ENCODE measurements around the gene ST7L.
"Not testable (repeated sequence)": the region's sequence is repeated elsewhere in the genome, so short reads cannot be mapped to it uniquely, and the experiment has no call there.

ST7L gene, protein sequence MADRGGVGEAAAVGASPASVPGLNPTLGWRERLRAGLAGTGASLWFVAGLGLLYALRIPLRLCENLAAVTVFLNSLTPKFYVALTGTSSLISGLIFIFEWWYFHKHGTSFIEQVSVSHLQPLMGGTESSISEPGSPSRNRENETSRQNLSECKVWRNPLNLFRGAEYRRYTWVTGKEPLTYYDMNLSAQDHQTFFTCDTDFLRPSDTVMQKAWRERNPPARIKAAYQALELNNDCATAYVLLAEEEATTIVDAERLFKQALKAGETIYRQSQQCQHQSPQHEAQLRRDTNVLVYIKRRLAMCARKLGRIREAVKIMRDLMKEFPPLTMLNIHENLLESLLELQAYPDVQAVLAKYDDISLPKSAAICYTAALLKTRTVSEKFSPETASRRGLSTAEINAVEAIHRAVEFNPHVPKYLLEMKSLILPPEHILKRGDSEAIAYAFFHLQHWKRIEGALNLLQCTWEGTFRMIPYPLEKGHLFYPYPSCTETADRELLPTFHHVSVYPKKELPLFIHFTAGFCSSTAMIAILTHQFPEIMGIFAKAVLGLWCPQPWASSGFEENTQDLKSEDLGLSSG

DNA sequence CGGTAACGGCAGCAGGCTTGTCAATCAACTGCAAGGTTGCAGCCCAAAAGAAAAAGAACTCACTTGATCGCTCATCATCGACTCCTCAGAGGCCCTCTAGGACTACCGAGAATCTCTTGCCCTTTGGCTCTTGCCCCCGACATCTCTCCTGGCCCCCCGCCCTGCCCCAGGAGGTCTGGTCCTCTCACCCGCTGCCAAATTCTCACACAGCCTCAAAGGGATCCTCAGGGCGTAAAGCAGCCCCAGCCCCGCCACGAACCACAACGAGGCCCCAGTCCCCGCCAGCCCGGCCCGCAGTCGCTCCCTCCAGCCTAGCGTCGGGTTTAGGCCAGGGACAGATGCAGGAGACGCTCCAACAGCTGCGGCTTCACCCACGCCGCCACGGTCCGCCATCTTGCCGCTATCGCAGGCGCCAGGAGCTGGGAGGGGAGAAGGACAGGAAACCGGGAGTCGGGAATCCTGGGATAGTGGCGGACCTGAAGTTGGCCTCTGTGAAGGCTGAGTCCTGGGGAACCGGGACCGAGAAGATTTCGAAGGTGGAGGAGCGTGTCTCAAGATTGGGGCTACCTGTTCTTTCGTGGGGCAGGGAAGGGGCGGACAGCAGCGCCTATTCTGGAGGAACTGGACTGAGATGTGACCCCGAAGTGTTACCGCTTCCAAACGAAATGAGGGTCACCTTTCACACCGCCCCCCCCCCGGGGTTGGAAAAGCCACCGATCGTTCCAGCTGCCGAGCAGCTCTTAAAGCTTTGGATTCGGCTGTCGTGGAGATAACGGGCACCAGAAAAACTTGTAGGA, at the start of gene ST7L:
Gene ST7L (minus strand): TSS at position 421 of the 797 bp plus-strand sequence. CDS start 28 bp downstream, at position 393.
- DNase-seq = peak; percentile 65

DNA sequence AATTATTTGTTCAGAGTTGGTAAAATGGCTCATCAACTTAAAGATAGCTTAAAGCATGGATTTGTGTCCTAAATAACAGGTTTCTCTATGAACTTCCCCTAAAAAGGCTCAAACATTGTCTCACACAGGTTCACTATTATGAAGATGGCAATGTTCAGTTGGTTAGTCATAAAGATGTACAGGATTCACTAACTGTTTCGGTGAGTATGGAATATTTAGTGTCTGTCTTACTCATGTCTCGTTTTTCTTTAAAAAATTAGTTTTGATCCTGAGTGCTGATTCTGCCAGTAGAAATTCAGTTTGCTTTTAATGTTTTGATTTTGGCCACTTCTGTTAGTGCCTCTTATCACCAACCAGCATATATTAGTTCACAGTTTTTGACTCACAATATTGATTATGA, 48.0 kb upstream of the ST7L start:
- DNase-seq = no peak

DNA sequence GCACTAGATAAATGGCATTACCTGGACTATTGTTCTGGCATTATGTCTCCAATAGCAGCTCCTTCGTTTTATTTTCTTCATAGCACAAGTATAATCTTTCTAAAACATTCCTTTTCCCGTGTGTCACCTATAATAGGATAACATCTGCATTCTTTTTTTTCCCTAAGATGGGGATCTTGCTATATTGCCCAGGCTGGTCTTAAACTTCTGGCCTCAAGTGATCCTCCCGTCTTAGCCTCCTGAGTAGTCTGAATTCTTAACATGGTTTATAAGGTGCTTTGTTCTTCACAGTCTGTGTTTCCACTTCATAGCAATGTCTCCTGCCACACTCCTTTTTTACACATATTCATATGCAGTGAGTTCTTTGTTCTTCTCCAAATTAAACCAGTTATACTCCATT, 46.9 kb upstream of the ST7L start:
- DNase-seq = no peak

DNA sequence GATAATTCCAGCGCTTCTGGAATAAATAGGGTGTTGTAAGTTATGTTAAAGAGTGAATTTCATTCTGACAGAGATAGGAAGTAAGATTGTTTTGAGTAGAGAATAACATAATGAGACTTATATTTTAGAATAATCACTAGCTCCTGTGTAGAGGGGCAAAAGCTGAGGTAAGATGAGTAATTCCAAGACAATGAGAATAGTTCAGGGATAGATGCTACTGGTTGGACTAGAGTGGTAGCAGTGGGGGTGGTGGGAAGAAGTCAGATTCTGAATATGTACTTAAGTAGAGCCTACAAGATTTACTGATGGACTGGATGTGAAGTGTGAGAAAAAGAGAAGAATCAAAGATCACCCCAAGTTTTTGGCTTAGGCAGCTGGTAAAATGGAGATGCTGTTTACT, 32.3 kb upstream of the ST7L start:
- no peak for DNase-seq

DNA sequence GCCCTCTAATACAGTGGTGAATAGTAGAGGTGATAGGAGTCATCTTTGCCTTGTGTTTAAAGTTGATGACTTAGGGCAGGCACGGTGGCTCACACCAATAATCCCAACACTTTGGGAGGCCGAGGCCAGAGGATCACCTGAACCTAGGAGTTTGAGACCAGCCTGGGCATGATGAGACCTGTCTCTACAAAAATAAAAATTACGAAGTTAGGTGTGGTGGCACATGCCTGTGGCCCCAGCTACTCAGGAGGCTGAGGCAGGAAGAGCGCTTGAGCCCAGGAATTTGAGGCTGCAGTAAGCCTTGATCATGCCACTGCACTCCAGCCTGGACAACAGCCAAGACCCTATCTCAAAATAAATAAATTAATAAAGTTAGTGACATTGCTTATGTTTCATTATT, 27.3 kb upstream of the ST7L start:
- DNase-seq = no peak

DNA sequence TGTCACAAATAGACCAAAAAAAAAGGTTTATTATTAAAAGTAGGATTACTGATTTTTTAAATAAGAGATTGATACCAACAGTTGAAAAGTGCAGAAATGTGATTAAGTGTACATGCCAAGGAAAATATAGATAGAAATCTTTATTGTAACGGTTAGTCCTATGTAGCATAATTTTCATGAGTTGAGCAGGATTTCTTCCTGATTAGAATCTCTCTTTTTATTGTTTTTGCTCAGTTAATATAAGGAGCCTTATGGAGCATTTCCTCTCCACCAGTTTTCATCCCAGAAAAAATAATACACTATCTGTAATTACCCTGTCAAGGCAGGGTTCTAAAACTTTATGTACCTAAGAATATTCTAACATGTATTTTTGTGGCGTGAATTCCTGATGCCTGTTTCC, 24.1 kb upstream of the ST7L start:
- DNase-seq = no peak

DNA sequence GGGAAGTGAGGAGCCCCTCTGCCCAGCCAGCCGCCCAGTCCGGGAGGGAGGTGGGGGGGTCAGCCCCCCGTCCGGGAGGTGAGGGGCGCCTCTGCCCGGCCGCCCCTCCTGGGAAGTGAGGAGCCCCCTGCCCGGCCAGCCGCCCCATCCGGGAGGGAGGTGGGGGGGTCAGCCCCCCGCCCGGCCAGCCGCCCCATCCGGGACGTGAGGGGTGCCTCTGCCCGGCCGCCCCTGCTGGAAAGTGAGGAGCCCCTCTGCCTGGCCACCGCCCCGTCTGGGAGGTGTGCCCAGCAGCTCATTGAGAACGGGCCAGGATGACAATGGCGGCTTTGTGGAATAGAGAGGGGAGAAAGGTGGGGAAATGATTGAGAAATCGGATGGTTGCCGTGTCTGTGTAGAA, 21.5 kb upstream of the ST7L start:
- DNase-seq = not testable (repeated sequence)

DNA sequence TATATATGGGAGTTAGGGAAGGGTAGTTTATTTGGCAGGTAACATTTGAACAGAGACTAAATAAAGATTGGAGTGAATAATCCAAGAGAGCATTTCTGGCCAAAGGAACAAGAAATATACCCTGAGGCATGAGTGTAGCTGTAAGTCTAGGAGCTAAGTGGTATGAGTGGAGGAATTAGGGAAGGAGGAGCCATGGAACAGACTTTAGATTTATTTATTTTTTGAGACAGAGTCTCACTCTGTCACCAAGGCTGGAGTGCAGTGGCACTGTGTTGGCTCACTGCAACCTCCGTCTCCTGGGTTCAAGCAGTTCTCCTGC, 19.1 kb upstream of the ST7L start:
- no peak for DNase-seq

DNA sequence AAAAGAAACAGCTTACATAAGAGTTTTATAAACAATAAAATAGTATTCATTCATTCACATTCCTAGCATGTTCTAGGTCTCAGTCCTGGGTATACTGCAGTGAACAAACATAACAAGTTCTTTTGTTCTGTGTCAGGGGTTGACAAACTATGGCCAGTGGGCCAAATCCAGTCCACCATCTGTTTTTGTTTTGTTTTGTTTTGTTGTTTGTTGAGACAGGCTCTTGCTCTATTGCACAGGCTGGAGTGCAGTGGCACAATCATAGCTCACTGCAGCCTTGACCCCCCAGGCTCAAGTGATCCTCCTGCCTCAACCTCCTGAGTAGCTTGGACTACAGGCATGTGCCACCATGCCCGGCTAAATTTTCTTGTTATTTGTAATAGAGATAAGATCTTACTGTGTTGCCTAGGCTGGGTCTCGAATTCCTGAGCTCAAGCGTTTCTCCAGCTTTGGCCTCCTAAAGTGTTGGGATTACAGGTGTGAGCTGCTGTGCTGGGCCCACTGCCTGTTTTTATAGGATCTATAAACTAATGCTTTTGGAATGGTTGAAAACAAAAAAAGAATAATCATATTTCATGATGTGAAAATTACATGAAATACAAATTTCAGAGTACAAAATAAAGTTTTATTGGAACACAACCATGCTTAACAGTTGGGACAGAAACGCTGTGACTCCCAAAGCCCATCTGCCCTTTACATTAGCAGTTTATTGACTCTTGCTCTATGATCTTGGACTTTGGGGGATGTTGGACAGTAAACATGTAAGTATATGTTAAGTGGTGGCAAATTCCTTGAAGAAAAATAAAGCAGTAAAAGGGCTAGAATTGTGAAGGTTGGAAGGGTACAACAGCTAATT, 18.5 kb upstream of the ST7L start:
- DNase-seq = no peak

DNA sequence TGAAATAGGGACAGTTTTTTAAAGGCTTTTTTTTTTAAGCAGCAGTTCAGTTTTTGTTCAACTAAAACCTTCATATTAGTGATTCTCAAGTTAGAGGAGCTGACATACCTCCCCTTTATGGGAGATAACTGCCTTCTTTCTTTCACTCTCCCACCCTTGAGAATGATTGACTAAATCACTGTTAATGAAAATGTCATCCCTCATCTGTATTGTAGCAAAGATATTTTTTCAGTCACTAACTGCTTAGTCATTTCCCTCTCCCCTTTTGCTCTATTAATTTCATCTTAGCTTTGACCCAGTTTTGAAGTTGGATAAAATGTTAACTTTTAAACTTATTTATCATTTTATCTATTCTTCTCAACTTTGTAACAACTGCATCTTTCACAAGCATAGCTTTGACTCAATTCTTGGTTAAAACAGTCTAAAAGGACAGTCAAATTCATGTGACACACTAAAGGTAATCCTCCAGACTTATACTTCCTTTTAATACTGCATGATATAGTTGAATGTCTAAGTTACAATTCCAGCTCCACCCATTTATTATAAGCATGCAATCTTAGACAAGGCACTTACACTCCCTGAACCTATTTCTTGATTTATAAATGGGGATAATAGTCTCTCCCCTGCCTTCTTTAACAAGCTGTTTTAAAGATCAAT, 17.8 kb upstream of the ST7L start:
- no peak for DNase-seq

DNA sequence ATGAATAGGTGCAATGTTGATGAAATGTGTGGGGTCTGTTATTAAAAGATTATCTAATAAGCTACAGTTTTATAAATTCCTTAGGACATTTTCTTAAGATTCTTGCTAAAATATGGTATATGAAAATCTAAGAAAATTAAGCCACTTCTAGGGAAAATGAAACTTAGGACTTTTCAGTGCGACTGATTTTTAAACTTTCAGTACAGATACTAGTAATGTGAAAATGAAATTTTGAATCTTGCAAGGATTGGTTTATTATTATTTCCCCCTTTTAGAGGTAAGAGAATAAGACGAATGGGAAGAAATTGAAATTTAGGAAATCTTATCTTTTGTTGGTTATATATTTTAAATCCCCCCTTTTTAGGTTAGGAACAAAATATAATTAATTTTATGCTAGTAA, 17.1 kb upstream of the ST7L start:
- DNase-seq = no peak

DNA sequence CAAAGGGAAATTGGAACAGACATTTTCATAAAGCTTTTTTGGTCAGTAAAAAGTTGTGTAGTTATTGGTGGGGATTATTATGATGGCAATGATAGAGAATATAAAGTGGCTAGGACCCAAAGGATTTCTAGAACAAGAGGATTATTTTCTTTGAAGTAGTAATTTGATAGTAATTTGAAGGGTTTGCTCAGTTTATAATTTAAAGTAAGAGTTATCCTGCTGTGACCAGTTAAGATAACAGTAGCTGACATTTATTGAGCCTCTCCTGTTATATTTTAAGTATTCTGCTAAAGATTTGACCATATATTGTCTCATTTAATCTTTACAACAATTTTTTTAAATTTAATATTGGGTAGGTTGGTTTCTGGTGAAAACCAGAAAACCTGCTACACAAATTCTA, 15.4 kb upstream of the ST7L start:
- DNase-seq = no peak

DNA sequence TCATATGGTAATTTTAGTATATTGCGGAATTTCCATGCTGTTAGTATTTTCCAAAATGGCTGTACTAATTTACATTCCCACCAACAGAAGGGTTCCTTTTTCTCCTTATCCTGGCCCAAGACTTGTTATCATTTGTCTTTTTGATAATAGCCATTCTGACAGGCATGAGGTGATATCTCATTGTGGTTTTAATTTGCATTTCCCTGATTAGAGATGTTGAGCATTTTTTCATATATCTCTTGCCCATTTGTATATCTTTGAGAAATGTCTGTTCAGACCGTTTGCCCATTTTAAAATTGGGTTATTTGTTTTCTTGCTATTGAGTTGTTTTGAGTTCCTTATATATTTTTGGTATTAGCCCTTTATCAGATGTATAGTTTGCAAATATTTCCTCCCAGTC, 14.7 kb upstream of the ST7L start:
- DNase-seq = no peak

DNA sequence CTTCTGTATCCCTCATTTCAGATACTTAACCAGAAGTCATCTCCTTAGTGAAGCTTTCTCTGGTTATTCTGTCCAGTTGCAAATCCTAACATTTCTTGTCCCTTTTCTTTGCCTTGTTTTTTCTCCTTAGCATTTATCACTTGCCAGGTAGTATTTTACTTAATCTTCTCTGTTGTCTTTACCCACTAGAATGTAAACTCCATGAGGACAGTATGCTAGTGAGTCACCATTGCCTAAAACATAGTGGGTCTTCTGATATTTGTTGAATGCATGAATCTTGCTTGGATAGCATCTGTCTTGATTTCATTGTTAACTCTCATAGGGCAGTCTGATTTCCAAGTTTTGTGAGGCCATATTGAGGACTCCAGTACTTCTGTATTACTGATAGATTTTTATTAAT, 10.3 kb upstream of the ST7L start:
- no peak for DNase-seq

DNA sequence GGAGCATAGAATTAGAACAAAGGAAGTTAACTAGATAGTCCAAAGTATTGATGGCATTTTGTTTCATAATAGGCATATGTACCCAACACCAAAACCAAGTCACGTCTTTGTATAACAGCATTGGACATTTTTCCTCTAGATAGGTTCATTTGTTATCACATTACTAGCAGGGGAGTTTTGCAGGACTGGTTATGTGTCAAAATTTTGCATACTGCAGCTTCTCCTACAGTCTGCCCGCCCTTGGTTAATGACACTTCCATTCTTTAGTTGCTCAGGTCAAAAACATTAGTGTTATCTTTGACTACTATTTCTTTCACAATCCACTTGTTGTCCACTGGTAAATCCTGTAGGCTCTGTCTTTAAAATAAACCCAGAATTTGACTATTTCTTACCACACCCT, 9.6 kb upstream of the ST7L start:
- no peak for DNase-seq

DNA sequence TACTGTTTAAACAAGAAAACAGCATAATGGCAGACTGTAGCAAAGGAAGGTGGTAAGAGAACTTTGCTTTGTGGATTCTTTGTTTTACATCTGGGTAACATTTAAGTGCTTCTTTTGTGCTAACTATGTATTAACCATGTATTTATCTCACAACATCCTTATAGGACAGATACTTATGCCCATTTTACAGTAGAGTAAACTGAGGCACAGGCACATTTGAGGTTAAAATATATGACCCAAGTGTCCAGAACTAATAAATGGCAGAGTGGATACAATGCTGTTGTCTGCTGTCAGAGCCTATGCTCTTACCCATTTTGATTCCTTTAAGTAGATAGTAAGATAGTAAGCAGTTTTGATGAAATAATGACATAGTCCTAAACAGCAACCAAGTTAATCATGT, 7.9 kb upstream of the ST7L start:
- no peak for DNase-seq

DNA sequence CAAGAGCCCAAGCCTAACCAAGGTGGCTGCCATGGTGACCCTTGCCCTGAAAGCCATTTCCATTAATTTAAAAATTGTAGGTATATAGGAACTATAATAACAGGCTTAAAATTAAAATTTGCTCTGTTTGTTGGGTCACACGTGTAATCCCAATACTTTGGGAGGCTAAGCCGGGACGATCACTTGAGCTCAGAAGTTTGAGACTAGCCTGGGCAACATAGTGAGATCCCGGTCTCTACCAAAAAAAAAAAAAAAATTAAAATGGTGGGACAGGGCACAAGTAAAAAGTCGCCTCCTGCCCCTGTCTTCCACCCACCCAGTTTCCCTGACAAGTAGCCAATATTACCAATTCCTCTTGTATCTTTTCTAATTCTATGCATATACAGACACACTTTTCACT, 7.3 kb upstream of the ST7L start:
- no peak for DNase-seq

DNA sequence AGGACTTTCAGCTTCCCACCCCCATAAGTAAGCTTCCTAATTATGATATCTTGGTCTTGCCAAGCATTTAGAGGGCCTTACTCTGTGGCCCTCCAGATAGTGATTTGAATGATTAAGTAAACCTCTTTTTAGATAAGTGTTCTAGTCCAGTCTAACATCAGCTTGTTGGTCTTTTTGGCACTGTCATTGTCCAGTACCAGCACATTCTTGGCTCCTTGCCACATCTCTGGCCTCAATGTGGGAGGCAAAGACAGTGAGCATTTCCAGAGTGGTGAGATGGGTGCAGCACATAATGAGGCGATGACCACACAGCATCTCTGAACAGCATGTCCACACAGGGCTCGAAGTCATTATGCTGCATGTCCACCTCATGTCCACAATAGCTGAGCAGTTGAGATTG, 6.8 kb upstream of the ST7L start:
- DNase-seq = no peak

DNA sequence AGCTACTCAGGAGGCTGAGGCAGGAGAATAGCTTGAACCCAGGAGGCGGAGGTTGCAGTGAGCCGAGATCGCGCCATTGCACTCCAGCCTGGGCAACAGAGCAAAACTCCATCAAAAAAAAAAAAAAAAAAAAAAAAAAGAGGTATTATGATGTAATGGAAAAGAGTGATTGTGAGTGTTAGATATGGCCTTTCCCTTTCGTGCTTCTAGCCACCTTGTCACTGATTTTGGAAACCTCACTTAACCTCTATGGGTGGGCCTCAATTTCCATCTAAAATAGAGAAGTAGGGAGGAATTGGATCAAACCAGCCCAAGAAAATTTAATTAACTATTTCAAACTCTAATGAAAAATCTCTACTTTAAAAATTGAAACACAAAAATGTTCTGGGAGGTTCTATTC, 5.6 kb upstream of the ST7L start:
- DNase-seq = not testable (repeated sequence)

DNA sequence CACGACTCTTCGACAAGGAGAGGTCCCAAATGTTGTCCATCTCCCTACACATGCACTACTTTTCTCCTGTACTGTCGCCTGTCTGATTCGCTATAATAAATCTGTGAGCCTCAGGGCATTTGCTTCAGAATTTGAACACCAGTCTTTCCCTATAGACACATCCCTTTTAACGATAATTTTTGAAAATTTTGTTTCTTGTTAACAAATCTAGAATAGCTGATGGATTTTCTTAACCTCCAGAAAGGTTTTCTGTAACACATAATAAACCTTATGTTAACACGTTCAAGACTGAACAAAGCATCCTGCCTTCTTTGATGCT, 1.4 kb upstream of the ST7L start:
- DNase-seq = no peak

DNA sequence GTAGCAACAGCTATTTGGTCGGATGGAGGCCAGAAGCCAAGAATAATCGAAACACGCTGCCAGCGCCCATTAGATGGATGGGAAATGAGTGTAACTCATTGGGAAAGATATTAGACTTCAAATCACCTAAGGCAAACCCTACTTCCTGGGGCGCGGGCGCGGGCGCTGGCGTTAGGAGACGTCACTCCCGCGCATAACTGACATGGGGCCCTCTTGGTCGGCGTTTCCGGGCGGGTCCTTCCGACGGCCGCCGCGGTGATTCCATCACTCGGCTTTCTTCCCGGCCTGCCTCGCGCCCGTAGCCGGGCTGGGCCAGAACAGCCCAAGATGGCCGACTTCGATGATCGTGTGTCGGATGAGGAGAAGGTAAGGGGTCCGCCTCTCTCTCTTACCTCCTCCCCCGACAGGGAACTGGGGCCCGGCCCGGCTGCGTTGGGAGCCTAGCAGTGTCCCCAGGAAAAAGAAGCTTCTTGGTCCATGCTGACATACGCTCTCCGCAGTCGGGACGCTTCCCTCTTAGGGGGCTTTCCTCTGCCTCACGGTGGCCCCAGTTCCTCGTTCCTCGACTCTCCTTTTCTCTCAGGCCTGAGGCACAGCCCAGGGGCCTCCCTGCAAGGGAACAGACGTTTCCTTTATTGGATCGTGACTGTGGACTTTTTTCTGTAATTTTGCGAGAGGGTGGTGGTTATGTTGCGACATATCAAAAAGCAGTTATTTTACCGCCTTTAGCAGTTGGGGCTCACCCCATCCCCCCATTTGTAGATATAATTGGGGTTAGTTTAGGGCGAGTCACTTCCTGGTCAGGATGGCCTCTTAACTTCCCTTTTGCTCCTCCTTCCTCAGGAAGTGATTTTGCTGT, 806 bp upstream of the ST7L start, which contains the start of gene CAPZA1:
Gene CAPZA1 (plus strand): TSS at position 315 of the 859 bp plus-strand sequence. CDS start 13 bp downstream, at position 328.
- DNase-seq = peak; percentile 92
